ENCODE measurements around the gene PGS1.

PGS1 gene

DNA sequence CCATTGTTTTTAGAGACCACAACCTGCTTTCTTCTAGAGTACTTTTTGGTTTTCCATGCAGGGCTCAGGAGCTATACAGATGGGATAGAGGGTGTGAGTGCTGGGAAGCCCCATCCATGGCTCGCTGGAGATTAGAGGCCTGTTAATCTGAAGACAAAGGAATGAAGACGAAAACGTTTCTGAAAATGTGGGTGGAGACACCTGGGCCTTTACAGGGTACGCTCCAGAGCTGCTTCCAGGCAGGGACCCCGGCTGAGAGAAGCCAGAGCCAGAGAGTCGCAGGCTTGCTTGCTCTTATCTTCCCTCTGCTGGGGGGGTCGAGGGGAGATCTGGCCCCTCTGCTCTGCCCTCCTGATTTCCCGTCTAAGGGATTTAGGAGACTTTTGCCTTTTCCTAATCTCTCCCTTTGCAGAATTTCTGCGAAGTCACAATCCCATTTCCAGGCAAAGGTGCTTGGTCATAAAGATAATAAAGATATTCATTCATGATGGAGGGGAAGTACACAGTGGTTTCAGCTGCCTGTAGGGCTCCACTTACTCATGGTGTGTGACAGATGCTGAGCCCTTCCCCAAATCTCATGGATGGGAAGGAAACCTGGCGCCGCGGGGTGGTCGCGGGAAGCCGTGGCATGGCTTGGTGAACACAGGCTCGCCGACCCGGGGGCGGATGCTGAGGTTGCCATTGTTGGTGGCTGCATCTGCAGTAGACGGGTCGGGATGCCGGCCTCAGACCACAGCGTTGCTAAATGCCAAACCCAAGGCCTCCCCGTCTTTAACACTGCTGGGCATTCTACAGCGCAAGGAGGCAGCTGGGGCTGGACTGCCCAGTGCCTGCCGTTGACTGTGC, 13.8 kb upstream of the PGS1 start:
- no peak for DNase-seq

DNA sequence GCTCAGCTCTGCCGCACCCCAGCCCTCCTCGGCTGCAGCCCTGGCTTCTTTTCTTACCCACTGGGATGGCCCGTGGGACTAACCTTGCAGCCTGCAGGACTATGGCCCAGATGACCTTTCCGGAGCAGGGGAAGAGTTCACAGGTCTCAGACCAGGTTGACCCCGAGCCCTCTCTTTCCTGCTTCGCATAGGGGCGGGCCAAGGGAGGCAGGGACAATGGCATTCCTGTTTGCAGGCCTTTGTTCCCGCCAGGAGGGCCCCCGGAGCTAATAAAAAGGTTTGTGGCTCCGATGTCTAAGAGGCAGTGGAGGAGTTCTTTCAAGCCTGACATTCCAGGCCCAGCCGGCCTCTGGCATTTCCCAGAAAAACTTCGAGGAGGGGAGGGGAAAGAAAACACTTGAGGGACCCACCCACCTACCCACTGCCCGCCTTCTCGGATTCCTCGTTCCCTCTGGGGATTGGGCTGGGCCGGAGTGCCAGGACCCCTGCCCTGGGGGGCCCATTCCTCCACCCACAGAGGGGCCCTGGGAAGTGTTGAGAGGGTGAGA, 12.8 kb upstream of the PGS1 start:
- no peak for DNase-seq

DNA sequence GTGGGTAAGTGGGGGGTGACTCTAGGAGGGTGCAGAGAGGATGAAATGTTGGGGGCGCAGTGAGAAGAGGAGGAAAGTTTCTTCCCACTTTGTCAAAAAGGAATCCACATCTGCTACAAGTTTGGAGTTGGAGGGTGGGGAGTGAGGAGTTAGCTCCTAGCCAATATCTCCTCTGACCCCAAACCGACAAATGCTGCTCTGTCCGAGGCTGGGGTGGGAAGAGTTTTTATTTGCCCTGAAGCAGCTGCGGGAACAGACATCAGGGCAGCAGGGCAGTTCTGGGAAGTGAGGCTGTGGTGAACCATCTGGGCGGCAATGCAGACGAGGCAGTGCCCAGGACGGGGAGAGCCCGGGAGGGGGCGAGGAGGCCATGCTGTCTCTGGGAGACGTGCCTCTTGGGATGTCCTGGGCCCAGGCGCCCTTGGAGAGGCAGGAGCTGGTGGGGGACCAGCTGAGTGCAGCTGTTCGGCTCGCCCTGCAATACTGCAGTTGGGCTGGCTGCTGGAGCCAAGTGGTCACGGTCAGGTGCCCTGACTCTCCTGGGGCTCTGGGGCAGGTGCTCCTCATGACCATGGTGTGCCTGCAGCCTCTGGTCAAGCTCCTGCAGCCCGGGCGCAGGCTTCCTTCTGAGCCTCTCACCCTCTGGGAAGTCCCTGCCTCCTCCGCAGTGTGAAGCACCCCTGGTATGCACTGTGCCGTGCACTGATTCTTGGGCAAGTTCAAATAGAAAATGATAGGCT, 12.2 kb upstream of the PGS1 start:
- no peak for DNase-seq

DNA sequence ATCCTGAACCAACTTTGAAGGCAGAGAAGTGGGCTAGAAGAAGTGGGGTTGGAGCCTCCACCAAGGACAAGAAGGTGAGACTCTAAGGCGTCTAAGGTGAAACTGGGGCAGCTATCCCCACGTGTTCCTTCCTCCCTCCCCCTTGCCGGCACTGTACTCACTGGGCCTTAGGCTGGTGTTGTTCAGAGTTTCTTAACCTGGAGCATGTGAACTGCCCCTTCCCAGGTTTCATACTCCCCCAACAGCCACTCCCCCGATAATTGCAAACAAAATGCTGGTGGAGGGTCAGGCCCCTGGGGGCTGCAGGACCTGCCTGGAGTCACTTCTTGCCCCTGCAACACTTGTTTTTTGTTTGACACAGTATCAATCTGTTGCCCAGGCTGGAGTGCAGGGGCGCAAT, 11.3 kb upstream of the PGS1 start:
- no peak for DNase-seq

DNA sequence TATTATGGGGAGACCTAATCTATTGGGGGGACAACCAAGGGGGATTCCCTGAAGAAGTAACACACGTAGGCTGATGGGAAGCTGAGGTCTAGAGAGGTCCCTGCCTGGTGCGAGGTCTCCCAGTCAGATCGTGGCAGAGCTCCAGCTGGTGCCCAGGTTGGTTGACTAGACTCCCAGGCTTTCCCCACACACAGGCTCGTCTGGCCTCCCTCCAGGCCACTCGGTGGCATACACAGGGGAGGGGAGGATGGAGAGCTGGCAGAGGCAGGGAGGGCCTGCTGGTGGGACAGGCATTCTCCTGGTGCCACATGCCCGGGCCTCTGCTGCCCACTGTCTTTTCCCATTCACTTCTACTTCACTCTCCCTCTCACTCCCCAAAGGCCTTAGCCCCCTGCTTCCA, 10.1 kb upstream of the PGS1 start:
- no peak for DNase-seq

DNA sequence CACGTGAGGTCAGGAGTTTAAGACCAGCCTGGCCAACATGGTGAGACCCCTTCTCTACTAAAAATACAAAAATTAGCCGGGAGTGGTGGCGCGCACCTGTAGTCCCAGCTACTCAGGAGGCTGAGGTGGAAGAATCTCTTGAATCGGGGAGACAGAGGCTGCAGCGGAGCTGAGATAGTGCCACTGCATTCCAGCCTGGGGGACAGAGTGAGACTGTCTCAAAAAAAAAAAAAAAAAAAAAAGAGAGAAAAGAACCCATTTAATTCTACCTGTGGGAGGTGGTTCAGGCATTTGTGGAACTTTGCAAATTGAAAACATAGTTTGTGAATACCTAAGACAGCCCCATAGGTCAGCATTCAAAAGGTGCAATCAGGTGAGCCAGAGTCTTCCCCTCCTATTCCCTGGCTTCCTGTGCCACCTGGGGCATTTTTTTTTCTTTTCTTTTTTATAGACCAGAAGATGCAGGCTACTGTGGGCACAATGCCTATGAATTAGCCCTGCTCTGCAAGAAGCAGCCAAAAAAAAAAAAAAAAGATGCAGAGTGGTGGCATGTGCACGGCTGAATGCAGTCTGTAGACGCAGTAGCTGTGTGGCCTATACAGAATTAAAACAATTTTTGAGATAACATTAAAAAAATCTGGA, 9.5 kb upstream of the PGS1 start:
- no peak for DNase-seq

DNA sequence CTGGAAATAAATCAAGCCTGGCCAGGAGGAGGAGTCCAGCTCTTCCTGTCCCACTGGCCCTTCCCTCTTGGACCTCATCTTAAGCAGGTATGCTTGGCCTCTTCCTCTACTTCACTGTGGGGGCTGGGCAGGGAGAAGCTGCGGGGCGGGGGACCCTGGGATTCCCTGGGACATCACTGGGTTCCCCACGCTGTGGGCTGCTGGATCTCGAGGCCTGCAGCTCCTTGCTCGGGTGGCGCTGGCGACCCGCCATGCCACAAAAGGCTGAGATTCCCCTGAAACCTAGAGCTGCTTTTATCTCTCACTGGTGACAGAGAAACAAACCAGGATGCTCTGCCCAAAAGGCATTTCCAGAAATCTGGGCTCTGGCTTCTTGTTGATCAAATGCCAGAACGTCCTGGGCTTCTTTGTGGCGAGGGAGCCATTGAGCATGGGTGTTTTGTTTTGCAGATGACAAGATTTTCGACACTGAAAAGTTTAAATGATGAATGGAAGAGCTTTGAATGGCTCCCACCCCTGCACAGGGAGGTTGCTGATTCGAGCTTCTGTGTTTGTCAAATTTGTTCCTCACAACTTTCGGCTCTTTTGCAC, 8.6 kb upstream of the PGS1 start:
- no peak for DNase-seq

DNA sequence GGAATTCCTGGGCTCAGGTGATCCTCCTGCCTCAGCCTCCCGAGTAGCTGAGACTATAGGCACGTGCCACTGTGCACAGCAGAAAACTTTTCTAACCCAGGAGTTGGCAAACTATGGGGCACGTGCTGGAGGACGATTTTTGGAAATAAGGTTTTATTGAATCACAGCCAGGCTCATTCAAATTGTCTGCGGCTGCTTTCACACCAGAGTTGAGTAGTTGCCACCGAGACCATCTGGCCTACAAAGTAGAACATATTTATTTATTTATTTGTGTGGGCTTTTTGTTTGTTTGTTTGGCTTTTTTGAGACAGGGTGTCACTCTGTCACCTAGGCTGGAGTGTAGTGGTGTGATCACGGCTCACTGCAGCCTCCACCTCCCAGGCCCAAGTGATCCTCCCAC, 7.4 kb upstream of the PGS1 start:
- DNase-seq: no peak

DNA sequence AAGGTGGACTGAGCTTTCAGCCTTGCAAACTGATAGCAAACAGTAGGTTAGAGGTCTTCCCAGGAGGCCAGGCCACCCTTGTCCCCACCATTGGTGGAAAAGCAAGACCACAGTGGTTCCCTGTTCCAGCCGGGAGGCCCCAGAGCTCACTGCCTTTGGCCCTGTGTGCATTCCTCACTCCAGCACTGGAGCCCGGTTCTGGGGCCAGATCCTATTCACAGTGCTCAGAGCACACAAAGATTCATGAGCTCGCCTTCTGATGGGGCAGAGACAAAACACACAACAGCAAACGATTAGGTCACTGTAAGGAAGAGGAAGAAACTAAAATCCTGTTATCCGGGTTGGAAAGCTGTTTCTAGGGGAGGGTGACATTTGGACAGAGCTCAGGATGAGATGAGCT, 5.6 kb upstream of the PGS1 start:
- no peak for DNase-seq

DNA sequence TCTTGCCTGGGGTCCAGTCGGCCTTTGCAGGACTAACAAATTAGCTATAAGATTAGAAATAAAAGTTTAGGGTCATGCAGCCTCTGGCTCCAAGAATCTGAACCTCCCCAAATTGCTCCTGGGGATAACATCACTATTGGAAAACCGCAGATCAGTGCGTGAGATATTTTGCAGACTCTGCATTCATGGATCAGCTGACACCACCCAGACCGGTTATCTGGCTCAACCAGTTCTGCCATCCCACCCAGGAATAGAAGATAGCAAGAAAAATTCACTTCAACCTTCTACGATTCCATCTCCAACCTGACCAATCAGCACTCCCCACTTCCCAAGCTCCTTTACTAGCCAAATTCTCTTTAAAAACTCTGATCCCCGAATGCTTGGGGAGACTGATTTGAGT, 4.3 kb upstream of the PGS1 start:
- no peak for DNase-seq

DNA sequence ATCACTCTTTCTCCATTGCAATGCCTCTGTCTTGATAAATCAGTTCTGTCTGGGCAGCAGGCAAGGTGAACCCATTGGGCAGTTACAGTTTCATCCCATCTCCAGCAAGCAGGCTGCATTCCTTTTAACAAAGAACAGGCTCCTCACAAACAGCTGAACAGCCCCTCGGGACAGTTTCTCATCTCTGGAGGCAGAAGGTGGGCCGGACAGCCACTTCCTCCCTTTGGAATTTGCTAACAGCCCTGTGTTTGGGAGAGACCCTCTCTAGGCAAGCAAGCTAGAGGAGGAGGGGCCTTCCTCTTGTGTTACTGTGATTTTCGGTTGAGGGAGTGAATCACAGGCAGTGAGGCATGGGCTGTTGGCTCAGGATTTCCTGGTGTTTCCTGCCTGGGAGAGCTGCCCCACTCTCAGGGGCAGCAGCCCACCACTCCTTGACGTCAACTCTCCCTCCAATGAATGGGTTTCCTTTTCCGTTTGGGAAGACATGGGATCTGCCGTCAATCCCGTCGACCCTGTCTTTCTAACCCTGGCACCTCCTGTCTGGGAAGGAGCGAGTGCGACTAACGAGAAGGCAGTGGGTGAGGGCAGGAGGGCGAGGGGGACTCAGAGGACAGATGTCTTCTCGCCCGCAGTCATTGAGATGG, 3.7 kb upstream of the PGS1 start:
- no peak for DNase-seq

DNA sequence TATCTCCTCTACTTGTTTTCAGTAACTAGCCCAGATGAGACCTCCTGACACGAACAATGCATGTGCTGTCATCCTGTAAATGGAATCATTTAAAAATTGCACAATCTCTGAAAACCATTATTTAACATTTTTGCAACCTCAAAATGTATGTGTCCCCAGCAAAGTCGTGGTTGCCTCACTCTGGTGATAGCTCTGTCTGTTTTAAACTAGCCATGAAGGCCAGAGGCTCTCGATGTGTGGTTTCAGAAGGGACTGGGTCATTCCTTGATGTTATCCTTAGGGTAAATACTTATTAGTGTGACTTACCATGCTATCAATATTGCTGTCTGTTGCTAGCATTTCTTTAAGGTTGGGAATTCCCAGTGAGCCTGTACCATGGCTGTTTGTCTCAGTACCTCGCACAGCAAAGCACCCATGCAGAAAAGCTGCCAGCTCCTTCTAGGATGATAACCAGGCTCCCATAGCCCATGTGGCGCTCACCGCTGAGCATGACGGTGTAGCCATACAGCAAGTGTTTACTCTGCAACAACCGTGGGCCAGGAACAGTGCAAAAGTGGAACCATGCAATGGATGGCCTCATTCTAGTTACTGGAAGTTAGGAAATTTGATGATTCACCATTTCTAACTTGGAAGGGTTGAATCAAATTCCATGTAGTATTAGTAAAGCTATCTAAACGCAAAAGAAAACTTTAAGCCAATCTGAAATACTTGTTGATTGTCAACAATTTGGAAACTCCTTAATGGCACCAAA, 2.9 kb upstream of the PGS1 start:
- DNase-seq: no peak

DNA sequence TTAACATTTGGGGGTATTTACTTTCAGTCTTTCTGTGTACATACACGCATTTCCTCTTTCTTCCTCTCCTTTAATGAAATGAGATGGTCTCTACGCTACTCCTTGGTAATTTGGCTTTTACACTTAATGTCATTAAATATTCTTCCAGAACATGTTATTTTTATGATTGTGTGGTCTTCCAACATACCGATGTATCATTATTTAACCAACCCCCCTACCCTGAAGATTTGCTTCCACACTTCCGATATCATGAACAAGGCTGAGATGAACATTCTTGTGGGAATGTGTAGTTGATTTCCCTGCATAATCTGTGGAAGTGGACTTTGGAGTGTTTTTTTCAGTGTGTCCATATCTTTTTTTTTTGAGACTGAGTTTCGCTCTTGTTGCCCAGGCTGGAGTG, 2.3 kb upstream of the PGS1 start:
- no peak for DNase-seq

DNA sequence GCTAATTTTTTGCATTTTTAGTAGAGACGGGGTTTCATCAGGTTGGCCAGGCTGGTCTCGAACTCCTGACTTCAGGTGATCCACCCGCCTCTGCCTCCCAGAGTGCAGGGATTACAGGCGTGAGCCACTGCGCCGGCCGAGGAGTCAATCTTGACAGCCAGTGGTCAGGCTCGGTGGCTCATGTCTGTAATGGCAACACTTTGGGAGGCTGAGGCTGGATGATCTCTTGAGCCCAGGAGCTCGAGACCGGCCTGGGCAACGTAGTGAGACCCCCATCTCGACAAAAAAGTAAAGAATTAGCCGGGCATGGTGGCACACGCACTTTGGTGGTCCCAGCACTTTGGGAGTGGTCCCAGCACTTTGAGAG, 608 bp upstream of the PGS1 start:
- DNase-seq: no peak

DNA sequence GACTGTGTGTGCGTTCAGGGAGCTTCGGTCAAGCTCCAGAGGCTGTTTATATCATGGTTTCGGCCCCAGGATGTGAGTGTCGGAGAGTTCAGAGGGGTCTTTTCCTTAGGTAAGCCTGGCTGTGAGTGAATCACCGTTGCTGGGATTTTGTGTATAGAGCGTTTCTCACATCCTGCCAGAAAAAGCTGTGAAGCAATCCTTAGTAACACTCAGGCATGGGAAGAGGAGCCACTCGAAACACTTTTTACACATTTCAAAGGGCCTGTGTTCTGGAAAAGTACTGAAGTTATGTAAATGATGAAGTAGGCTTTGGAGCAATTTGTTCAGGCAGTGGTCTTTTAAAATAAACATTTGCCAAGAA, 662 bp downstream of the PGS1 start:
- DNase-seq: no peak

DNA sequence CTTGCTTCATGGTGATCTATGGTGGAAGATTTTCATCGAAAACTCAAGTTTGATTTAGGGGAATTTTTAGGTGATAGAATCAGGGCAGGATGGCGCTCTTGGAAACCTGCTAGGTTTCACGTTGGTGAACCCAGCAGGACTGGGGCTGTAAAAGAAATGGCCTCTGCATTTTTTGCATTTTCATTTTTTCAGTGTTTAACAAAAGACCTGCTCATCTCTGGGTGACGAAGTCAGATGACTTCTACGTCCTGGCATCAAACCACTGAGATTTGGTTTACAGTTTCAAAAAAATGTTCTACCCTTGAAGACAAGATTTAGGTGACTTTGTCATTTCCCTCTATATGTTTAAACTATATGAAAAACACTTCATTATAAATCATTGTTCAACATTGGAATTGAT, 1.9 kb downstream of the PGS1 start:
- DNase-seq: no peak

DNA sequence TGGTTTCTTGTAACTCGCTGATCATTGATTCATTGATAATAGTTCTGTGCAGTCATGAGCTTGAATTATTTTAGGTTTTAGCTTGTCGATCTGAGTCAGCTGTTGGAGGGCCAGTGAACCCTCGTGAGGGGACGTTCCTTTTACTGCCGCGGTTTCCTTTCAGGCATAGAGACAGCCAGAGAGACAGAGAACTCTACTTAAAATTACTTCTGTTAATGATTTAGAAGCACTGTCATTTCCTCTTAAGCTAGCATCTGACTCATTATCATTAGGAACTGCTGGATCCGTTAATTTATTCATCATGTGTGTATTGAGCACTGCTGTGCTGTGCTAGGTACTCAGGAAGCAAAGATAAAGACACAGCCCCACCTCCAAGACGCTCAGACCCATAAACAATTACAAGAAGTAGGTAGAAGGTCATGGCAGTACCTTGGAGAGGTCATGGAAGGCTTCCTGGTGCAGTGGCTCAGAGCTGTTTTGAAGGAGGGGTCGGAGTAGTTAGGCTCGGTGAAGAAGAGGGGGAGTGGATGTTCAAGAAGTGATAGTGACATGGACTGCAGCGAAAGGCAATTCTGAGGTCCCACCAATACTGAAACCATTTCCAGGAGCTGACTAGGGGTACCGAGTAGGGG, 3.3 kb downstream of the PGS1 start:
- DNase-seq: no peak

DNA sequence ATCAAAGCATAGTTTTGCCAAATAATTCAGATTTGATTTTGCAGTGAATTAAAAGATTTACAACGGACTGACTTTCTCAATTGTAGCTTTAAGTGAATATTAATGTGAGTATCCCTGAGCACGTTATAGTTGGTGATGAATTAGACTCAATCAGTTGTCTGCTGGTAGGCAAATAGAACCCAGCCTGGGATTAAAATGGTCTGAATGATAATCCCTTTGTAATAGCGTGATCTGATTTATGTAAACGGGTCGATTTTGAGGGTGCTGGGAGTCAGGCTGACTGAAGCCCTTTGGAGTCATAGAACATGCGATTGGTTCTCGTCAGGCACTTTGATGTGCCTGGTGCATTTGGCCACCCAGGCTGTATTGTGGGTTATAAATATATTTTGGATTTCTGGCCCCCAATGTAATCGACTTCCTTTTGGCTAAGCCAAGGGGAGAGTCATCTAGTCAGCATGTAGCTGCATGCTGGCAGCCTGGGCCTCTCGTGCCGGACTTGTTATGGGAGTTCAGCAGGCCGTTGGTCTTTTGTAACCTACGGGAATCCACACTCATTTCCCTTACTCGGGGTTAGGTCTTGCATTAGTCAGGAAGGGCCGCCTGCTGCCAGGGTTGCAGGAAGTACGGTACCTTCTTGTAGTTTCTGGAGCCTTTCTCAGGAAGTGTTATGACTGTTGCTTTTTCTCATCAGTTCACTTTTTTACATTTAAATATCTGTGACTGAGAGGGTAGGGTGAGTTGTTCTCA, 5.4 kb downstream of the PGS1 start:
- DNase-seq: no peak

DNA sequence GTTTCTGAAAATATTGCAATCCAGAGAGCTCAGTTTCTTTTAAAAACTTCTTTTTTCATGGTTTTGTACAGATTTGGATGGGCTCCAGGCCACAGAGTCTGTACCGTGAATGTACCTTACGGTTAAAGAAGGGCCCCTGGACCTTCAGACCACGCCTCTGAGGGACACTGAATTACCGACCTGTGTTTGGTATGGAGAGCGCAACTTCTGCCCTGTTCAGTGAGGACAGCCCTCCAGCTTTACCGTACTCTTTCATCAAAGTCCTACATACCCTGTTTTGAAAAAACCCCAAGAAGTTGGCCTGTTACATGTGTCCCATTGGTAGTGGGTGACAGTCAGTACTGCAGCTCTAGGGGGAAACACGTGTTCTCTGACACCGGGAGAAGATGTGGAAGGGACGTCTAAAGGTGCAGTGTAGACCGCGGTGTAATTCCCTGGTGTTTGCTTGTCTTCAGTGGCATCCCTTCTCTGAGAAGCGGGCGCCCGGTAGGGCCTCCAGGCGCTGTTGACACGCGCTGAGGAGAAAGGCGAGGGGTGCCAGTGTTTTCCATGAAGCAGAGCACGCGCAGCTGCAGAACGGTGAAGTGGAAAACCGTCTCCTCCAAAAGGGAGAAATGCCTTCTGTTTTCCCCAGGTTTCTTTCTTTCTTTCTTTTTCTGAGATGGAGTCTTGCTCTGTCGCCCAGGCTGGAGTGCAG, 6.2 kb downstream of the PGS1 start:
- DNase-seq: no peak

Measured in NCI-H1092 (cell line).